Stimulated activated CD4-positive, alpha-beta T cell treated with anti-CD3 and anti-CD28 coated beads, Interleukin-2, amount 100 ng/mL, for 48 hours (primary cell): ENCODE measurements around the gene DAB1.

ENCODE experiments used
- DNase-seq, 2 donors: peaks; one replicate each; pipeline ENCODE4 v3.0.0-alpha.2; 2020

DAB1 gene

GRCh38 chr1:57157818-57158603 lies 265.8 kb downstream of the DAB1 start:
- no peak for DNase-seq

GRCh38 chr1:57156907-57157306 lies 267.0 kb downstream of the DAB1 start:
- no peak for DNase-seq

GRCh38 chr1:57146100-57146499 lies 277.8 kb downstream of the DAB1 start:
- DNase-seq: no peak

- DNase-seq: no peak
Measured at GRCh38 chr1:57142999-57143398, 280.9 kb downstream of the DAB1 start.

- no peak for DNase-seq
Measured at GRCh38 chr1:57142169-57142568, 281.7 kb downstream of the DAB1 start.

- DNase-seq: no peak
Measured at GRCh38 chr1:57138432-57139078, 285.3 kb downstream of the DAB1 start.

- no peak for DNase-seq
Measured at GRCh38 chr1:57137980-57138379, 285.9 kb downstream of the DAB1 start.

GRCh38 chr1:57134803-57135202 lies 289.1 kb downstream of the DAB1 start:
- DNase-seq: no peak

- no peak for DNase-seq
Measured at GRCh38 chr1:57133686-57134085, 290.2 kb downstream of the DAB1 start.

- DNase-seq: no peak
Measured at GRCh38 chr1:57132993-57133622, 290.8 kb downstream of the DAB1 start.

- DNase-seq: no peak
Measured at GRCh38 chr1:57131701-57132394, 292.0 kb downstream of the DAB1 start.

- no peak for DNase-seq
Measured at GRCh38 chr1:57131257-57131656, 292.6 kb downstream of the DAB1 start.

- DNase-seq: no peak
Measured at GRCh38 chr1:57129865-57130264, 294.0 kb downstream of the DAB1 start.

- no peak for DNase-seq
Measured at GRCh38 chr1:57127976-57128375, 295.9 kb downstream of the DAB1 start.

- DNase-seq: no peak
Measured at GRCh38 chr1:57124768-57125446, 299.0 kb downstream of the DAB1 start.

- no peak for DNase-seq
Measured at GRCh38 chr1:57124170-57124569, 299.7 kb downstream of the DAB1 start.

GRCh38 chr1:57122031-57122430 lies 301.8 kb downstream of the DAB1 start:
- DNase-seq: no peak

- no peak for DNase-seq
Measured at GRCh38 chr1:57118948-57119603, 304.8 kb downstream of the DAB1 start.

- no peak for DNase-seq
Measured at GRCh38 chr1:57117753-57118152, 306.1 kb downstream of the DAB1 start.

- no peak for DNase-seq
Measured at GRCh38 chr1:57116871-57117270, 307.0 kb downstream of the DAB1 start.

- no peak for DNase-seq
Measured at GRCh38 chr1:57115030-57115614, 308.7 kb downstream of the DAB1 start.

GRCh38 chr1:57112148-57112547 lies 311.7 kb downstream of the DAB1 start:
- DNase-seq: no peak
